HepG2 (cell line): Measurements from ENCODE around the gene GRK4. TPM values are rescaled to one million over a fixed set of nuclear protein-coding genes. Genes with fewer than 3 reads are reported as not detected.
A peak's percentile ranks its signal among the peaks of the same experiment; 100 is the strongest.

ENCODE experiments used
- ERF ChIP-seq: IDR thresholded peaks from 2 replicates; pipeline ENCODE4 v1.6.1; 2018; ENCODE audit warnings: missing biosample characterization, missing genetic modification reagents
- EZH2 ChIP-seq: conservative IDR thresholded peaks from 2 replicates; pipeline ENCODE4 v1.6.1; 2012; ENCODE audit warnings: mild to moderate bottlenecking, low read depth, low read length, moderate library complexity
- GPN1 ChIP-seq: sonication (generic); formaldehyde crosslinking; IDR thresholded peaks from 2 replicates; pipeline ENCODE4 v1.5.1; 2020; ENCODE audit warnings: missing genetic modification reagents, borderline replicate concordance
- HINFP ChIP-seq: sonication (generic); formaldehyde crosslinking; IDR thresholded peaks from 2 replicates; pipeline ENCODE4 v1.4.0; 2020; ENCODE audit warnings: low read depth, mild to moderate bottlenecking, missing genetic modification reagents
- HNRNPL ChIP-seq: fragments of 200-400 bp; formaldehyde crosslinking; IDR thresholded peaks from 2 replicates; pipeline ENCODE4 v1.6.1; 2017; ENCODE audit warnings: mild to moderate bottlenecking, low read depth, low read length
- KAT7 ChIP-seq: IDR thresholded peaks from 2 replicates; pipeline ENCODE4 v1.6.1; 2018; ENCODE audit warnings: borderline replicate concordance, missing compliant biosample characterization
- NBN ChIP-seq: fragments of 450-650 bp; conservative IDR thresholded peaks from 2 replicates; pipeline ENCODE4 v1.6.1; 2017
- RFX1 ChIP-seq: fragments of 450-650 bp; IDR thresholded peaks from 2 replicates; pipeline ENCODE4 v1.6.1; 2017
- SOX13 ChIP-seq, 3 experiments: fragments of 450-650 bp in 1 of 3; sonication (generic) in 1 of 3; formaldehyde crosslinking in 1 of 3; IDR thresholded peaks in 2 of 3; conservative IDR thresholded peaks in 1 of 3; 2 replicates each; pipeline versions ENCODE4 v1.5.0 to v1.6.1; 2016 to 2020; ENCODE audit warnings: antibody characterized with exemption in 1 of 3, mild to moderate bottlenecking in 1 of 3, missing compliant biosample characterization in 1 of 3, missing genetic modification reagents in 1 of 3, moderate library complexity in 1 of 3
- SP140L ChIP-seq: sonication (generic); formaldehyde crosslinking; IDR thresholded peaks from 2 replicates; pipeline ENCODE4 v1.4.0; 2020; ENCODE audit warnings: missing genetic modification reagents, borderline replicate concordance
- SRY ChIP-seq: sonication (generic); formaldehyde crosslinking; IDR thresholded peaks from 2 replicates; pipeline ENCODE4 v1.8.0; 2022; ENCODE audit warnings: mild to moderate bottlenecking, missing genetic modification reagents
- THAP11 ChIP-seq: IDR thresholded peaks from 2 replicates; pipeline ENCODE4 v1.6.1; 2016; ENCODE audit warnings: missing biosample characterization, missing genetic modification reagents
- ZBTB42 ChIP-seq: sonication (generic); formaldehyde crosslinking; IDR thresholded peaks from 2 replicates; pipeline ENCODE4 v1.5.0; 2020; ENCODE audit warnings: mild to moderate bottlenecking, missing genetic modification reagents
- ZFP1 ChIP-seq: IDR thresholded peaks from 2 replicates; pipeline ENCODE4 v1.6.1; 2016
- ZFP36L2 ChIP-seq: sonication (generic); formaldehyde crosslinking; IDR thresholded peaks from 2 replicates; pipeline ENCODE4 v1.4.0; 2020; ENCODE audit warnings: missing genetic modification reagents
- ZNF44 ChIP-seq: sonication (generic); formaldehyde crosslinking; IDR thresholded peaks from 2 replicates; pipeline ENCODE4 v1.5.1; 2020; ENCODE audit warnings: mild to moderate bottlenecking, missing genetic modification reagents
- ZSCAN20 ChIP-seq: sonication (generic); formaldehyde crosslinking; IDR thresholded peaks from 2 replicates; pipeline ENCODE4 v1.4.0; 2020; ENCODE audit warnings: missing genetic modification reagents, mild to moderate bottlenecking, borderline replicate concordance
- polyA plus RNA-seq, 8 experiments: library from polyadenylated mRNA; depleted of rRNA in 3 of 8; stranded (reverse) in 7 of 8; unstranded in 1 of 8; fragments of >200 nt; fragmentation: Illumina TruSeq in 4 of 8; extraction: Trizol in 4 of 8; gene quantifications; 2 replicates each; pipeline versions ENCODE4 v1.2.1 to v1.2.3, GENCODE V29; 2011 to 2016; ENCODE audit warnings: low read depth in 4 of 8, missing spikeins in 1 of 8, mixed read lengths in 1 of 8; ENCODE audit not compliant: insufficient read depth in 1 of 8
- total RNA-seq, 5 experiments: library from RNA; depleted of rRNA; stranded (reverse); fragments of >200 nt; fragmentation: Illumina TruSeq; extraction: Trizol; gene quantifications; 2 replicates each; pipeline ENCODE4 v1.2.3, GENCODE V29; 2016; ENCODE audit warnings: low read depth in 1 of 5
- TF ChIP-seq, protein P1 (sequence below): IDR thresholded peaks from 2 replicates; pipeline ENCODE4 v1.6.1; 2016; ENCODE audit warnings: missing compliant biosample characterization, missing genetic modification reagents, borderline replicate concordance
- TF ChIP-seq, protein P2 (sequence below): sonication (generic); formaldehyde crosslinking; IDR thresholded peaks from 2 replicates; pipeline ENCODE4 v1.4.0; 2020; ENCODE audit warnings: mild to moderate bottlenecking, missing genetic modification reagents
- TF ChIP-seq, protein P3 (sequence below): fragments of 450-650 bp; IDR thresholded peaks from 2 replicates; pipeline ENCODE4 v1.6.1; 2017
- TF ChIP-seq, protein P4 (sequence below): sonication (generic); formaldehyde crosslinking; IDR thresholded peaks from 2 replicates; pipeline ENCODE4 v1.5.1; 2020; ENCODE audit warnings: mild to moderate bottlenecking, missing genetic modification reagents, moderate library complexity

Gene GRK4
- total and polyA plus RNA-seq, 2 of the 13 experiments (the other 11 are each of a cell fraction or from before 2014, with no cell fraction given) = 1.8 to 2.0 TPM

- TF ChIP-seq, protein P1, sequence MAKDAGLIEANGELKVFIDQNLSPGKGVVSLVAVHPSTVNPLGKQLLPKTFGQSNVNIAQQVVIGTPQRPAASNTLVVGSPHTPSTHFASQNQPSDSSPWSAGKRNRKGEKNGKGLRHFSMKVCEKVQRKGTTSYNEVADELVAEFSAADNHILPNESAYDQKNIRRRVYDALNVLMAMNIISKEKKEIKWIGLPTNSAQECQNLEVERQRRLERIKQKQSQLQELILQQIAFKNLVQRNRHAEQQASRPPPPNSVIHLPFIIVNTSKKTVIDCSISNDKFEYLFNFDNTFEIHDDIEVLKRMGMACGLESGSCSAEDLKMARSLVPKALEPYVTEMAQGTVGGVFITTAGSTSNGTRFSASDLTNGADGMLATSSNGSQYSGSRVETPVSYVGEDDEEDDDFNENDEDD (CRISPR knock-in tag) = peak; percentile 80; the same call in 1 of the 2 replicates
- TF ChIP-seq, protein P2, sequence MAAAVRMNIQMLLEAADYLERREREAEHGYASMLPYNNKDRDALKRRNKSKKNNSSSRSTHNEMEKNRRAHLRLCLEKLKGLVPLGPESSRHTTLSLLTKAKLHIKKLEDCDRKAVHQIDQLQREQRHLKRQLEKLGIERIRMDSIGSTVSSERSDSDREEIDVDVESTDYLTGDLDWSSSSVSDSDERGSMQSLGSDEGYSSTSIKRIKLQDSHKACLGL (CRISPR knock-in tag) = peak; percentile 43; the same call in 1 of the 2 replicates
- TF ChIP-seq ZSCAN20 (CRISPR knock-in tag) (no peak), ZNF44 (CRISPR knock-in tag) (no peak), SP140L (CRISPR knock-in tag) (no peak), HINFP (CRISPR knock-in tag) (no peak), HNRNPL (no peak), GPN1 (CRISPR knock-in tag) (no peak), EZH2 (no peak), NBN (no peak), ZFP1 (CRISPR knock-in tag) (no peak), THAP11 (CRISPR knock-in tag) (peak; percentile 36; the same call in 1 of the 2 replicates), RFX1 (no peak), SOX13 (IDR thresholded peaks at IDR 0.05) (no peak), SOX13 (CRISPR knock-in tag; conservative IDR thresholded peaks at IDR 0.05 in 1 of 2, IDR thresholded peaks at IDR 0.05 in 1 of 2) (peak in 1 of 2 experiments; percentile 56; a peak in 1 of 4 replicates), ERF (CRISPR knock-in tag) (peak; percentile 27; the same call in 1 of the 2 replicates), ZFP36L2 (CRISPR knock-in tag) (no peak), ZBTB42 (CRISPR knock-in tag) (no peak), KAT7 (CRISPR knock-in tag) (peak; percentile 60; the same call in 1 of the 2 replicates), SRY (CRISPR knock-in tag) (no peak)
- TF ChIP-seq, protein P3, sequence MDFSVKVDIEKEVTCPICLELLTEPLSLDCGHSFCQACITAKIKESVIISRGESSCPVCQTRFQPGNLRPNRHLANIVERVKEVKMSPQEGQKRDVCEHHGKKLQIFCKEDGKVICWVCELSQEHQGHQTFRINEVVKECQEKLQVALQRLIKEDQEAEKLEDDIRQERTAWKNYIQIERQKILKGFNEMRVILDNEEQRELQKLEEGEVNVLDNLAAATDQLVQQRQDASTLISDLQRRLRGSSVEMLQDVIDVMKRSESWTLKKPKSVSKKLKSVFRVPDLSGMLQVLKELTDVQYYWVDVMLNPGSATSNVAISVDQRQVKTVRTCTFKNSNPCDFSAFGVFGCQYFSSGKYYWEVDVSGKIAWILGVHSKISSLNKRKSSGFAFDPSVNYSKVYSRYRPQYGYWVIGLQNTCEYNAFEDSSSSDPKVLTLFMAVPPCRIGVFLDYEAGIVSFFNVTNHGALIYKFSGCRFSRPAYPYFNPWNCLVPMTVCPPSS = no peak
- TF ChIP-seq, protein P4, sequence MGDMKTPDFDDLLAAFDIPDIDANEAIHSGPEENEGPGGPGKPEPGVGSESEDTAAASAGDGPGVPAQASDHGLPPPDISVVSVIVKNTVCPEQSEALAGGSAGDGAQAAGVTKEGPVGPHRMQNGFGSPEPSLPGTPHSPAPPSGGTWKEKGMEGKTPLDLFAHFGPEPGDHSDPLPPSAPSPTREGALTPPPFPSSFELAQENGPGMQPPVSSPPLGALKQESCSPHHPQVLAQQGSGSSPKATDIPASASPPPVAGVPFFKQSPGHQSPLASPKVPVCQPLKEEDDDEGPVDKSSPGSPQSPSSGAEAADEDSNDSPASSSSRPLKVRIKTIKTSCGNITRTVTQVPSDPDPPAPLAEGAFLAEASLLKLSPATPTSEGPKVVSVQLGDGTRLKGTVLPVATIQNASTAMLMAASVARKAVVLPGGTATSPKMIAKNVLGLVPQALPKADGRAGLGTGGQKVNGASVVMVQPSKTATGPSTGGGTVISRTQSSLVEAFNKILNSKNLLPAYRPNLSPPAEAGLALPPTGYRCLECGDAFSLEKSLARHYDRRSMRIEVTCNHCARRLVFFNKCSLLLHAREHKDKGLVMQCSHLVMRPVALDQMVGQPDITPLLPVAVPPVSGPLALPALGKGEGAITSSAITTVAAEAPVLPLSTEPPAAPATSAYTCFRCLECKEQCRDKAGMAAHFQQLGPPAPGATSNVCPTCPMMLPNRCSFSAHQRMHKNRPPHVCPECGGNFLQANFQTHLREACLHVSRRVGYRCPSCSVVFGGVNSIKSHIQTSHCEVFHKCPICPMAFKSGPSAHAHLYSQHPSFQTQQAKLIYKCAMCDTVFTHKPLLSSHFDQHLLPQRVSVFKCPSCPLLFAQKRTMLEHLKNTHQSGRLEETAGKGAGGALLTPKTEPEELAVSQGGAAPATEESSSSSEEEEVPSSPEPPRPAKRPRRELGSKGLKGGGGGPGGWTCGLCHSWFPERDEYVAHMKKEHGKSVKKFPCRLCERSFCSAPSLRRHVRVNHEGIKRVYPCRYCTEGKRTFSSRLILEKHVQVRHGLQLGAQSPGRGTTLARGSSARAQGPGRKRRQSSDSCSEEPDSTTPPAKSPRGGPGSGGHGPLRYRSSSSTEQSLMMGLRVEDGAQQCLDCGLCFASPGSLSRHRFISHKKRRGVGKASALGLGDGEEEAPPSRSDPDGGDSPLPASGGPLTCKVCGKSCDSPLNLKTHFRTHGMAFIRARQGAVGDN = peak; percentile 83
Measured at GRCh38 chr4:3073158-3074077, 110.0 kb downstream of the GRK4 start (continued).
